Keratinocyte (primary cell): ENCODE data around the gene ZMYM5. TPM values are rescaled to one million over a fixed set of nuclear protein-coding genes. Genes with fewer than 3 reads are reported as not detected.

Source experiments
- DNase-seq: peaks from one replicate; pipeline ENCODE4 v3.0.0-alpha.2; 2011; ENCODE audit warnings: low read depth, missing footprints, low spot score
- FAIRE-seq: peaks from 2 replicates; lab custom pipeline; 2011; peaks lifted over from hg19 to GRCh38; lab: Jason Lieb, UNC
- H2AFZ ChIP-seq: 2 replicates; pipeline ENCODE4 v1.6.0; 2012; ENCODE audit warnings: low read length, control low read depth, inconsistent platforms; ENCODE audit not compliant: control insufficient read depth
- H3K27ac ChIP-seq: 2 replicates; pipeline ENCODE4 v1.5.1; 2011; ENCODE audit warnings: low read length; ENCODE audit not compliant: control insufficient read depth, insufficient read depth
- H3K27me3 ChIP-seq: 3 replicates; pipeline ENCODE4 v1.6.0; 2011; ENCODE audit warnings: low read length; ENCODE audit not compliant: control insufficient read depth, insufficient read depth; ENCODE audit errors: extremely low read depth
- H3K36me3 ChIP-seq, 2 experiments: 2 replicates in 1 of 2; 3 replicates in 1 of 2; pipeline ENCODE4 v1.5.1; 2011; ENCODE audit warnings: low read length in 2 of 2, mild to moderate bottlenecking in 1 of 2; ENCODE audit not compliant: control insufficient read depth in 2 of 2, insufficient read depth in 2 of 2; ENCODE audit errors: extremely low read depth in 1 of 2
- H3K4me1 ChIP-seq: 3 replicates; pipeline ENCODE4 v1.5.1; 2011; ENCODE audit warnings: low read length; ENCODE audit not compliant: control insufficient read depth, insufficient read depth; ENCODE audit errors: extremely low read depth
- H3K4me2 ChIP-seq: 3 replicates; pipeline ENCODE4 v1.6.0; 2011; ENCODE audit warnings: low read depth, low read length; ENCODE audit not compliant: control insufficient read depth, insufficient read depth; ENCODE audit errors: extremely low read depth
- H3K4me3 ChIP-seq, 3 experiments: fragments of 200-600 bp in 1 of 3; sonication (generic) in 1 of 3; 2 replicates in 2 of 3; 3 replicates in 1 of 3; pipeline ENCODE4 v1.5.1; 2011 to 2016; ENCODE audit warnings: low read length in 3 of 3, mild to moderate bottlenecking in 3 of 3, control low read depth in 2 of 3, inconsistent platforms in 1 of 3, low read depth in 1 of 3, mixed read lengths in 1 of 3, mixed run types in 1 of 3, moderate library complexity in 1 of 3; ENCODE audit not compliant: control insufficient read depth in 2 of 3, insufficient read depth in 2 of 3; ENCODE audit errors: extremely low read depth in 1 of 3
- H3K79me2 ChIP-seq: 2 replicates; pipeline ENCODE4 v1.6.0; 2012; ENCODE audit warnings: low read length; ENCODE audit not compliant: control insufficient read depth, insufficient read depth
- H3K9ac ChIP-seq: 3 replicates; pipeline ENCODE4 v1.6.0; 2011; ENCODE audit warnings: low read length; ENCODE audit not compliant: control insufficient read depth, insufficient read depth; ENCODE audit errors: extremely low read depth
- H3K9me1 ChIP-seq: 3 replicates; pipeline ENCODE4 v1.6.0; 2011; ENCODE audit warnings: low read length; ENCODE audit not compliant: control insufficient read depth, insufficient read depth; ENCODE audit errors: extremely low read depth
- H3K9me3 ChIP-seq: 2 replicates; pipeline ENCODE4 v1.5.1; 2012; ENCODE audit warnings: low read depth, low read length; ENCODE audit not compliant: control insufficient read depth
- H4K20me1 ChIP-seq: 3 replicates; pipeline ENCODE4 v1.6.0; 2011; ENCODE audit warnings: low read length; ENCODE audit not compliant: control insufficient read depth, insufficient read depth; ENCODE audit errors: extremely low read depth
- EZH2 ChIP-seq: IDR thresholded peaks from one replicate; pipeline ENCODE4 v1.6.1; 2012; ENCODE audit warnings: inconsistent platforms, mild to moderate bottlenecking, low read length, moderate library complexity
- dilution Hi-C: fragments of 300-500 bp; cut with MboI; formaldehyde crosslinking; loops from one replicate; pipeline ENCODE4 v1.7.0; 2020; ENCODE audit warnings: low sequenced_read_pairs; ENCODE audit not compliant: extremely low pct_ligation_motif_present
- polyA plus RNA-seq, 5 experiments: library from polyadenylated mRNA; depleted of rRNA in 3 of 5; stranded (reverse) in 3 of 5; stranded (forward) in 1 of 5; unstranded in 1 of 5; fragments of >200 nt; gene quantifications; 1 replicate in 1 of 5; 2 replicates in 3 of 5; 3 replicates in 1 of 5; pipeline versions ENCODE4 v1.2.1 to v1.2.3, GENCODE V29; 2011 to 2012; ENCODE audit warnings: missing spikeins in 2 of 5, low read depth in 1 of 5, low replicate concordance in 1 of 5
- TF ChIP-seq, protein P1 (sequence below), 3 experiments: IDR thresholded peaks in 1 of 3; conservative IDR thresholded peaks in 1 of 3; optimal IDR thresholded peaks in 1 of 3; 2 replicates in 2 of 3; 3 replicates in 1 of 3; pipeline versions ENCODE3 to v1.5.1; 2011; ENCODE audit warnings: low read length in 3 of 3, mild to moderate bottlenecking in 3 of 3, moderate library complexity in 2 of 3, control low read depth in 1 of 3, inconsistent platforms in 1 of 3; ENCODE audit not compliant: insufficient read depth in 2 of 3; ENCODE audit errors: extremely low read depth in 1 of 3

The ZMYM5 gene
- polyA plus RNA-seq, 1 donor (not counting 4 experiments of a cell fraction or from before 2014, with no cell fraction given): 15.4 TPM

DNA sequence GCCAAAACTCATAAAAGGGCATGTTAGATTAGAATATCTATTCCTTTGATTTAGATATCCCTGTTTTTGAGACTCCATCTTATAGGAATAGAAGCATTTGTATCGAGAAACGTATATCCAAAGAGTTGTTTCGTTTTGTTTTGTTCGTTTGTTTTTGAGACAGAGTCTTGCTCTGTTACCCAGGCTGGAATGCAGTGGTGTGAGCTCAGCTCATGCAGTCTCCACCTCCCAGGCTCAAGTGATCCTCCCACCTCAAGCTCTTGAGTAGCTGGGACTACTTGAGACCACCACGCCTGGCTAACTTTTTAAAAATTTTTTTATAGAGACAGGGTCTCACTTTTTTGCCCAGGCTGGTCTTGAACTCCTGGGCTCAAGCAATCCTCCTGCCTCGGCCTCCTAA lies 26.6 kb upstream of the ZMYM5 start:
- dilution Hi-C loops: no loop called here
- FAIRE-seq: no peak
- no peak overlapping the region for H3K4me2 ChIP-seq
- no peak overlapping the region for H2AFZ ChIP-seq
- H3K4me3 ChIP-seq: no peak overlapping the region
- no peaks in the 10 kb centered on the region for H3K9me1 ChIP-seq
- DNase-seq: no peak
- no peaks in the 10 kb centered on the region for H3K9me3 ChIP-seq
- H3K79me2 ChIP-seq: no peaks in the 10 kb centered on the region
- H3K36me3 ChIP-seq: no peaks in the 10 kb centered on the region
- H3K4me1 ChIP-seq: no peaks in the 10 kb centered on the region
- no peaks in the 10 kb centered on the region for H4K20me1 ChIP-seq
- no peaks in the 10 kb centered on the region for H3K27me3 ChIP-seq
- no peak overlapping the region for H3K9ac ChIP-seq
- TF ChIP-seq, protein P1, sequence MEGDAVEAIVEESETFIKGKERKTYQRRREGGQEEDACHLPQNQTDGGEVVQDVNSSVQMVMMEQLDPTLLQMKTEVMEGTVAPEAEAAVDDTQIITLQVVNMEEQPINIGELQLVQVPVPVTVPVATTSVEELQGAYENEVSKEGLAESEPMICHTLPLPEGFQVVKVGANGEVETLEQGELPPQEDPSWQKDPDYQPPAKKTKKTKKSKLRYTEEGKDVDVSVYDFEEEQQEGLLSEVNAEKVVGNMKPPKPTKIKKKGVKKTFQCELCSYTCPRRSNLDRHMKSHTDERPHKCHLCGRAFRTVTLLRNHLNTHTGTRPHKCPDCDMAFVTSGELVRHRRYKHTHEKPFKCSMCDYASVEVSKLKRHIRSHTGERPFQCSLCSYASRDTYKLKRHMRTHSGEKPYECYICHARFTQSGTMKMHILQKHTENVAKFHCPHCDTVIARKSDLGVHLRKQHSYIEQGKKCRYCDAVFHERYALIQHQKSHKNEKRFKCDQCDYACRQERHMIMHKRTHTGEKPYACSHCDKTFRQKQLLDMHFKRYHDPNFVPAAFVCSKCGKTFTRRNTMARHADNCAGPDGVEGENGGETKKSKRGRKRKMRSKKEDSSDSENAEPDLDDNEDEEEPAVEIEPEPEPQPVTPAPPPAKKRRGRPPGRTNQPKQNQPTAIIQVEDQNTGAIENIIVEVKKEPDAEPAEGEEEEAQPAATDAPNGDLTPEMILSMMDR (optimal IDR thresholded peaks at IDR 0.05 in 1 of 3, IDR thresholded peaks at IDR 0.05 in 1 of 3, conservative IDR thresholded peaks at IDR 0.05 in 1 of 3; ENCODE audit: extremely low read depth in 1 of 3, insufficient read depth in 2 of 3, low read length in 3 of 3): no peak
- no peak for TF ChIP-seq EZH2
- no peak overlapping the region for H3K27ac ChIP-seq

DNA sequence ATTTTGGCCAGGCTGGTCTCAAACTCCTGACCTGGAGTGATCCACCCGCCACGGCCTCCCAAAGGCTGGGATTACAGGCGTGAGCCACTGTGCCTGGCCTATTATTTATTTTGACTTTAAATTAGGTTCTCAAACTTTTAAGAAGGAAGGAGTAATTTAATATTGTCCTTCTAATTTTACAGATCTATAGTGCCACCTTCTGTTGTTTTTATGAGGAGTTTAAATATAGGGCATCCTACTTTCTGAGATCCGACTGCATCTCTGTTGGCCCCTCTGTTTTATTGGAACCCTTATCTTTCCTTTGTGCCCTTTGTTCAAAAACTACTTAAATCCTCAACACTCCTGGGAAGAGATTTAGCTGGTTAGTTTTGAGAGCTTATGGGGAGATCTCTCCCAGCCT lies 25.4 kb upstream of the ZMYM5 start:
- no peaks in the 10 kb centered on the region for H3K27me3 ChIP-seq
- no peaks in the 10 kb centered on the region for H3K36me3 ChIP-seq
- no peak overlapping the region for H3K4me3 ChIP-seq
- no peaks in the 10 kb centered on the region for H3K9me3 ChIP-seq
- H3K9me1 ChIP-seq: no peaks in the 10 kb centered on the region
- no peak overlapping the region for H3K27ac ChIP-seq
- TF ChIP-seq, protein P1 (optimal IDR thresholded peaks at IDR 0.05 in 1 of 3, IDR thresholded peaks at IDR 0.05 in 1 of 3, conservative IDR thresholded peaks at IDR 0.05 in 1 of 3; ENCODE audit: extremely low read depth in 1 of 3, insufficient read depth in 2 of 3, low read length in 3 of 3): no peak
- TF ChIP-seq EZH2: no peak
- H4K20me1 ChIP-seq: no peaks in the 10 kb centered on the region
- H3K4me1 ChIP-seq: no peaks in the 10 kb centered on the region
- FAIRE-seq (no peak), DNase-seq (no peak)
- no peak overlapping the region for H3K4me2 ChIP-seq
- H3K9ac ChIP-seq: no peak overlapping the region
- no peaks in the 10 kb centered on the region for H3K79me2 ChIP-seq
- no peak overlapping the region for H2AFZ ChIP-seq
- dilution Hi-C loops: no loop called here
